HUES64 (cell line): ENCODE measurements around the gene TMOD1. TPM values are rescaled to one million over a fixed set of nuclear protein-coding genes. Genes with fewer than 3 reads are reported as not detected.
A peak's percentile ranks its signal among the peaks of the same experiment; 100 is the strongest.
"Not testable (repeated sequence)": the region's sequence is repeated elsewhere in the genome, so short reads cannot be mapped to it uniquely, and the experiment has no call there.

ENCODE experiments used
- H3K27ac ChIP-seq: 2 replicates; pipeline ENCODE4 v1.7.0; 2013; ENCODE audit warnings: low read depth, low read length, inconsistent platforms
- H3K27me3 ChIP-seq: 2 replicates; pipeline ENCODE4 v1.6.1; 2013; ENCODE audit warnings: mild to moderate bottlenecking, low read length; ENCODE audit not compliant: insufficient read depth
- H3K36me3 ChIP-seq: 2 replicates; pipeline ENCODE4 v1.6.1; 2013; ENCODE audit warnings: mild to moderate bottlenecking, low read length; ENCODE audit not compliant: insufficient read depth
- H3K4me1 ChIP-seq: 2 replicates; pipeline ENCODE4 v1.6.1; 2013; ENCODE audit warnings: mild to moderate bottlenecking, low read length, moderate library complexity; ENCODE audit not compliant: insufficient read depth
- H3K4me3 ChIP-seq: 2 replicates; pipeline ENCODE4 v1.5.1; 2013; ENCODE audit warnings: mild to moderate bottlenecking, low read length, moderate library complexity
- H3K9ac ChIP-seq: 2 replicates; pipeline ENCODE4 v1.6.1; 2013; ENCODE audit warnings: mild to moderate bottlenecking, low read depth, low read length
- H3K9me3 ChIP-seq: 2 replicates; pipeline ENCODE4 v1.6.1; 2013; ENCODE audit warnings: low read depth, low read length; ENCODE audit not compliant: insufficient read depth
- WGBS: fragments of 150-250, 120-280 bp; methylation state at CpG from one replicate; pipeline ENCODE4 v1.1.7; 2013; ENCODE audit warnings: missing lambda C conversion rate; 5-methylcytosine and 5-hydroxymethylcytosine counted together
- polyA plus RNA-seq, 2 experiments: library from polyadenylated mRNA; stranded (reverse); fragments of 50-300 nt; gene quantifications; one replicate each; pipeline ENCODE4 v1.2.3, GENCODE V29; 2013

The TMOD1 gene
- polyA plus RNA-seq (2013, experiment 1 of 2) = 0.70 TPM
- polyA plus RNA-seq (2013, experiment 2 of 2) = 0.95 TPM

GRCh38 chr9:97501177-97501971 lies at the start of gene TMOD1:
TMOD1 (plus strand) TSS chr9:97501666; CDS start chr9:97524189, 22,523 bp downstream.
- H3K27me3 ChIP-seq = peaks cover 73% of the 10 kb centered on the region
- WGBS = under 1% methylated on average over 86 of the region's 87 CpGs
- no peak within 1 kb of the TSS for H3K27ac ChIP-seq
- H3K4me1 ChIP-seq = peaks cover 8% of the 10 kb centered on the region
- peak within 1 kb of the TSS; percentile 61 for H3K4me3 ChIP-seq
- H3K36me3 ChIP-seq = no peaks in the 10 kb centered on the region
- H3K9ac ChIP-seq = no peak within 1 kb of the TSS
- no peaks in the 10 kb centered on the region for H3K9me3 ChIP-seq

- WGBS = 97% methylated on average over 3 of the region's 3 CpGs
- H3K36me3 ChIP-seq, H3K4me3 ChIP-seq, H3K9me3 ChIP-seq, H3K9ac ChIP-seq, H3K27ac ChIP-seq, H3K4me1 ChIP-seq, H3K27me3 ChIP-seq: not testable (repeated sequence)
These were observed 47.9 kb upstream of the TMOD1 start for GRCh38 chr9:97453573-97453972.

DNA sequence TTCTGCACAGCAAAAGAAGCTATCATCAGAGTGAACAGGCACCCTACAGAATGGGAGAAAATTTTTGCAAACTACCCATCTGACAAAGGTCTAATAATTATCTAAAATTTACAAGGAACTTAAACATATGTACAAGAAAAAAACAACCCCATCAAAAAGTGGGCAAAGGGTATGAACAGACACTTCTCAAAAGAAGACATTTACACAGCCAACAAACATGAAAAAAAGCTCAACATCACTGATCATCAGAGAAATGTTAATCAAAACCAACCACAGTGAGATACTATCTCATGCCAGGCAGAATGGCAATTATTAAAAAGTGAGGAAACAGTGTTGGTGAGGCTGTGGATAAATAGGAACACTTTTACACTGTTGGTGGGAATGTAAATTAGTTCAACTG lies 44.6 kb upstream of the TMOD1 start:
- not testable (repeated sequence) for H3K9me3 ChIP-seq, H3K27me3 ChIP-seq

DNA sequence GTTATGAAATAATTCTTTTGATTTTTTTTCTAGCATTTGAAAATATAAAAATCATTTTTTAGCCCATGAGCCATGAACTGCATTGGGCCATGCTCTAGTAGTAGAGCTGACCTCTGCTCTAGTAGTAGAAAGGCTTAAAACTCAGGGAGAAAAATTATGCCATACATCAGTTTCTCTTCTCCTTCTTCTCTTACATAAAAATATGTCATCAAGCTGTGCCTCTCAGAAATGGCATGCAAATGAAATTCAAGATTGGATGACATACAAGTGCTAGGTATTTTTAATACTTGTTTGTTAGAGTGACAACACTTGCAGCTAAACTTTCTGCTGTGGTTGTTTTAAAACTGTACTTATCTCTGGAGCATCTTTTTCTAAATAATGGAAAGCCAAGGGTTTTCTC lies 42.1 kb upstream of the TMOD1 start:
- Histone ChIP-seq H3K9ac (no peak overlapping the region), H3K27me3 (no peaks in the 10 kb centered on the region), H3K4me3 (no peak overlapping the region), H3K36me3 (no peaks in the 10 kb centered on the region), H3K27ac (no peak overlapping the region), H3K9me3 (no peaks in the 10 kb centered on the region), H3K4me1 (peaks cover 7% of the 10 kb centered on the region)

More for the DNA sequence above, 44.6 kb upstream of the TMOD1 start:
- not testable (repeated sequence) for H3K4me1 ChIP-seq, H3K36me3 ChIP-seq, H3K27ac ChIP-seq, H3K4me3 ChIP-seq, H3K9ac ChIP-seq

GRCh38 chr9:97462159-97462558 lies 39.3 kb upstream of the TMOD1 start:
- WGBS = 98% methylated on average over 3 of the region's 3 CpGs
- Histone ChIP-seq H3K4me1 (peaks cover 7% of the 10 kb centered on the region), H3K27ac (no peak overlapping the region), H3K9me3 (no peaks in the 10 kb centered on the region), H3K9ac (no peak overlapping the region), H3K4me3 (no peak overlapping the region), H3K27me3 (no peaks in the 10 kb centered on the region), H3K36me3 (no peaks in the 10 kb centered on the region)

- peaks cover 7% of the 10 kb centered on the region for H3K4me1 ChIP-seq
These were observed 38.6 kb upstream of the TMOD1 start for GRCh38 chr9:97462914-97463313.

DNA sequence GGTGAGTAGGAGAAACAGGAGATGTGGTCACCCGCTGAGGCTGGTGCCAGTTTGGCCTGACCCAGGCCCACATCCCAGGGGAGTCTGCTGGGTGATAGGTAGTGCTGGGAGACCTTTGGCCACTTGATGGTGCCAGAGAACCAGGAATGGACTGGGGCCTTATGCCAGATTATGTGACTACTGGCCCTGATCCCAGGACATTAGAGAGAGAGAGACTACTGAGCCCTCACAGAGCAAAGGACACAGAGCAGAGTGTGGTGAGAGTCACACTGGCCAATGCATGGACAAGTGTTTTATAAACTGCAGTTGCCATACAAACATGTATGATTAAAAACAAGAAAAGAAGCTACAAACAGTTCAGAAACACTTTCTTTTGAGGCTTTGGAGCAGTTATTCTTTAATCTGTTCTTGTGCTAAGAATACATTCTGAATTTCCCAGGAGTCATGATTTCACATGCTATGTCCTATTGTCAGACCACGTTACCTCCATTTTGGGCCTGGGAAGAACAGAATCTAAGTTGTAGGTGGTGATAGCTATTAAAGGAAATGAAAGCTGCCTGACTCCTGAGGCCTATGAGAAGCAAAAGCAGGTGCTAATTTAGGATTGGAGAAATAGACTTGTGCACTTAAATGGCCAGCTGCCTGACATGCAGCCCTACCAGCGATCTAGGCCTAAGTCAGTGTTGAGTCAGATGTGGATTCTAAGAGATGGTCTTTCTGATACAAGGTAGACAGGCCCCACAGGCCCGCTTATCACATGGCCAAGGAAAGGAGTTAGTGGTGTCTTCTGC lies 32.6 kb upstream of the TMOD1 start:
- no peaks in the 10 kb centered on the region for H3K36me3 ChIP-seq
- 82% methylated on average over 4 of the region's 4 CpGs for WGBS
- H3K27ac ChIP-seq = no peak overlapping the region

More at GRCh38 chr9:97462914-97463313, 38.6 kb upstream of the TMOD1 start:
- no peak overlapping the region for H3K4me3 ChIP-seq
- H3K36me3 ChIP-seq = no peaks in the 10 kb centered on the region
- no peak overlapping the region for H3K9ac ChIP-seq
- H3K27ac ChIP-seq = no peak overlapping the region
- H3K9me3 ChIP-seq = no peaks in the 10 kb centered on the region
- H3K27me3 ChIP-seq = no peaks in the 10 kb centered on the region
- whole genome bisulfite sequencing = 55% methylated on average over 1 of the region's 1 CpG

DNA sequence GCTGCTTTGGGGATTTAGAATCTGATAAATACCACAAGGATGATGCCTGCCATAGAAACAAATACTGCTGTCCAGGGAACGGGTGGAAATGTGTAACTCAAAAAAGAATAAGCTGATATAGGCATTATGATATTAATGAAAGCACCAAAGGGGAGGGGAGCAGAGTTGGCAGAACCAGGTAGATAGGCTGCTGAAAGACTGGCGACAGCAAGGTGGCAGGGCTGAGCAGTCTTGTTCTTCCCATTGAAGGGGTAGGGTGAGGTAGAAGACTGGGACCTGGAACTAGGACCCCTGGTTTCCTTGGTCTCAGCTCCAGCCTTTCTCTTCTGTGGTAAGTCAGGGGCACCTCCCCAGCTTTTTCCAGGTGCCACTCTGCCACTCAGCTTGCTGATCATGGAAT lies 31.4 kb upstream of the TMOD1 start:
- Histone ChIP-seq H3K9ac (no peak overlapping the region), H3K4me3 (no peak overlapping the region), H3K36me3 (no peaks in the 10 kb centered on the region), H3K4me1 (no peaks in the 10 kb centered on the region), H3K27ac (no peak overlapping the region), H3K27me3 (no peaks in the 10 kb centered on the region), H3K9me3 (no peaks in the 10 kb centered on the region)
- 51% methylated on average over 2 of the region's 2 CpGs for WGBS

More for the DNA sequence above, 32.6 kb upstream of the TMOD1 start:
- Histone ChIP-seq H3K27me3 (no peaks in the 10 kb centered on the region), H3K4me1 (no peaks in the 10 kb centered on the region), H3K9ac (no peak overlapping the region), H3K9me3 (no peaks in the 10 kb centered on the region), H3K4me3 (no peak overlapping the region)

DNA sequence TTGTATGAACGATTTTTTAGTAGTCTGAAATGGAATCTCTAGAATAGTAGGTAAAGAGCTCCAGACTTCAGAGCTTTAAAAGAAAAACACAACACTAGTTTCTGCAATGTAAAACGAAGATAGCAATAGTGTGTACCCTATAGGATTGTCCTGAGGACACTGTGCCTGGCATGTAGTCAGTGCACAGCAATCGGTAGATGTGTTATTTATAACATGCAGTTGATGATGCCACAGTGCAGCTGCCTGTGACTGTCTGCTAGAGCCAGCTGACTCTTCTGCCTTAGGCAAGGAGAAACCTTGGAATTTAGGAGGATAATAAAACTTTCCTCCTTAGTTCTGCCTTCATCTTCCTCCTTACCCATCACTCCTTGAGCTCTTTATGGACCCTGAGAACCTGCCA lies 27.7 kb upstream of the TMOD1 start:
- no peak overlapping the region for H3K27ac ChIP-seq
- H3K9me3 ChIP-seq = no peaks in the 10 kb centered on the region
- 94% methylated on average over 3 of the region's 3 CpGs for whole genome bisulfite sequencing
- no peaks in the 10 kb centered on the region for H3K4me1 ChIP-seq
- no peaks in the 10 kb centered on the region for H3K36me3 ChIP-seq
- H3K27me3 ChIP-seq = no peaks in the 10 kb centered on the region
- H3K4me3 ChIP-seq = no peak overlapping the region
- no peak overlapping the region for H3K9ac ChIP-seq

- Histone ChIP-seq H3K9me3 (no peaks in the 10 kb centered on the region), H3K9ac (no peak overlapping the region), H3K4me1 (no peaks in the 10 kb centered on the region), H3K27ac (no peak overlapping the region), H3K27me3 (no peaks in the 10 kb centered on the region), H3K36me3 (no peaks in the 10 kb centered on the region), H3K4me3 (no peak overlapping the region)
- WGBS = 89% methylated on average over 5 of the region's 5 CpGs
These were observed 27.0 kb upstream of the TMOD1 start for GRCh38 chr9:97474372-97474925.

DNA sequence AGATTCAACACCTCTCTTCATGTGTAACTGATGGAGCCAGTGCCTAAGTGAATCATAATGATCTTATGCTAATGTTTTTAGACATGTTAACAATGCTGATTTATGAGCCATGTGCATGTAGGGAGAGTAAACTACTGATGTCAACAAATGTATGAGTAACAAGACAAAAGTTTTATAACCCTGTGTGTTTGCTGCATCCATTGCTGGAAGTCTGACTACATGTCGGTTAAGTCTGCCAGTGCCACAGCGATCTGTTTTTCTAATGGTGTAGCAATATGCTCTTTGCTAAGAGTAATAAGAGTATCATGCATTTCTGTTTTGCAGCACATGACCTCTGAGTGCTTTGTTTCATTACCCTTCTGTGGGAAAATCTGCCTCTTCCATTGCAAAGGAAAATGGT lies 26.4 kb upstream of the TMOD1 start:
- WGBS = 89% methylated on average over 2 of the region's 2 CpGs
- Histone ChIP-seq H3K9me3 (no peaks in the 10 kb centered on the region), H3K27ac (no peak overlapping the region), H3K4me3 (no peak overlapping the region), H3K9ac (no peak overlapping the region), H3K27me3 (no peaks in the 10 kb centered on the region), H3K36me3 (no peaks in the 10 kb centered on the region), H3K4me1 (no peaks in the 10 kb centered on the region)
